Left kidney (tissue), 2 donors: Measurements from ENCODE around the gene CEACAM1. TPM values are rescaled to one million over a fixed set of nuclear protein-coding genes. Genes with fewer than 3 reads are reported as not detected.
A peak's percentile ranks its signal among the peaks of the same experiment; 100 is the strongest.
"Not testable (repeated sequence)": the region's sequence is repeated elsewhere in the genome, so short reads cannot be mapped to it uniquely, and the experiment has no call there.

ENCODE experiments used
- DNase-seq: peaks from one replicate; pipeline ENCODE4 v3.0.0-alpha.2; 2013
- polyA plus RNA-seq: library from polyadenylated mRNA; unstranded; fragments of 120-200 nt; gene quantifications from one replicate; pipeline ENCODE4 v1.2.1, GENCODE V29; 2013; ENCODE audit not compliant: insufficient read length

CEACAM1 gene
- polyA plus RNA-seq, 1 donor: 11.9 TPM

- not testable (repeated sequence) for DNase-seq
Measured at GRCh38 chr19:42549067-42549466, 20.8 kb upstream of the CEACAM1 start.

DNA sequence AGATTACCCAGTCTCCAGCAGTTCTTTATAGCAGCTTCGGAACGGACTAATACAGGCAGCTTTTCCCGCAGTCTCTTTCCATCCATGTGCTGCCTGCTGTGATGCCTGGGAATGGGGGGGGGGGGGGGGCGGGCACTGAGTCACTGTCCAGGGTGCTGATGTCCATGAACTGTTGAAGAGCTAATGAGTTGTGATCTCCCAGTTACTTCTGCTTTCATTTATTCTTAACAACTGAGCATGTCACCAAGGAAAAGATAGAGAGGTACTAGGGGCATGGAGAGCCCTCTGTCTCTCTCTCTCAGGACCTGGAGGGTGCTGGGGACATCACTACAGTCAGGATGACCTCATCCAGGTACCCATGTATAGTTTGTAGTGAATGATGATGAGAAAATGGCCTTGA, 20.3 kb upstream of the CEACAM1 start:
- DNase-seq: no peak

DNA sequence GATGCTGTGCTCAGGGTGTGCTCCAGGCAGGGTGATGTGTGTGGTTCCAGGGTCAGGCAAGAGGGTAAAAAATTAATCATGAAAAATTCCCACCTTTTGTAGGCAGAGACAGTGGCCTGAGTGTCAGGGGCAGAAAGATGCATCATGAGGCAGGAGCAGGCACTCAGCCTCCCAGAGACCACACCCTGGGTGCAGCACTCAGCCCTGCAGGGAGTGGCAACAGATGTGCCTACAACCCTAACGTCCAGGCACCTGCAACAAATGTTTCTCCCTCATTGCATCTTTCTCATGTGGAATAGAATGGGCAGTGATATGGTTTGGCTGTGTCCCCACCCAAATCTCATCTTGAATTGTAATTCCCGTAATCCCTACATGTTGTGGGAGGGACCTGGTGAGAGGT, 19.6 kb upstream of the CEACAM1 start:
- DNase-seq: no peak

GRCh38 chr19:42546831-42547500, 18.7 kb upstream of the CEACAM1 start:
- no peak for DNase-seq

- DNase-seq: no peak
Measured at GRCh38 chr19:42544146-42544545, 15.9 kb upstream of the CEACAM1 start.

DNA sequence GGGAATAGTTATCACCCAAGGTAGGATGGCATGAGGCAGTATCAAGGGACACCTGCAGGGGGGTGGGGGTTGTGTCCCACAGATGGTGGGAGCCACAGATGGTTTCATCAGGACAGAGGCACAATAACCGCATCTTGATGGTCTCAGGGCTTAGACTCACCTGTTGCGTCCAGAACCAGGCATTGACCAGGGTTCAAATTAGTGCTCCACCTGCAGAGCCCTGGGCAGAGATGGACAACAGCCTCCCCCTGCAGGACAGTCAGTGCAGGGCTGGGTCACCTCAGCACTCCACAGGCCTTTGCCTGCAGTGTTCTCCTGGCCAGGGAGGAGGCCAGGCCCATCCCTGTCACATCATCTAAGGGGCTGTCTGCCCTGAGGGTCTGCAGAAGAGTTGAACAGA, 14.5 kb upstream of the CEACAM1 start:
- no peak for DNase-seq

DNA sequence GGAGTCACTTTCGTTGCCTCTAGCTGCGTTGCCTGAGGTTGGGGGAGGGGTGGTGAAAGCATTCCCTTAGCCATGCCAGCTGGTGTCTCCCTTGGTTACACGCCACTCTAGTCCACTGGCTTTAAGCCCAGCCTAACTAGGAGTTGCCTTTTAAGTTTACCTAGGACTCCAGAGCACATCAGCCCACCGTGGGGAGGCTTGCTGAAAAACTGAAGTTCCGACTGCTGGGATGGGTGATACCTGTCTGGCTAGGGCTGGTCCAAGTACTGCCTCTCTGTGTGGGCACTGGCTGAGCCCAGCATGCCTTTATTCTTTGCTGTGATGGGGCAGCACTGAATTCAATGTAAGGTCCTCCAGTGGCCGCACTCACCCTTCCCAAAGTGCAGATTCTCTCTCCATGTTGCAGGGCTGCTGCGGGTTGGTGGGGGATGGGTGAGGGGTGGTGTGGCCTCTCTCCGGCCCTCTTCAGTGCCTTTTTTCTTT, 11.8 kb upstream of the CEACAM1 start:
- no peak for DNase-seq

- DNase-seq: no peak
Measured at GRCh38 chr19:42538841-42539709, 10.8 kb upstream of the CEACAM1 start.

DNA sequence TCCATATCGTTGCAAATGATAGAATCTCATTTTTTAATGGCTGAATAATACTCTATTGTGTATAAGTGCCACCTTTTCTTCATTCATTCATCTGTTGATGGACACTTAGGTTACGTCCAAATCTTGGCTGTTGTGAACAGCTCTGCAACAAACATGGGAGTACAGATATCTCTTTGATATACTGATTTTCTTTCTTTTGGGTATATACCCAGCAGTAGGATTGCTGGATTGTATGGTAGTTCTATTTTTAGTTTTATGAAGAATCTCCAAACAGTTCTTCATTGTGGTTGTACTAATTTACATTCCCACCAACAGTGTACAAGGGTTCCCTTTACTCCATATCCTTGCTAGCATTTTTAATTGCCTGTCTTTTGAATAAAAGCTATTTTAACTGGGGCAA, 7.0 kb upstream of the CEACAM1 start:
- DNase-seq: not testable (repeated sequence)

- DNase-seq: no peak
Measured at GRCh38 chr19:42534391-42534790, 6.1 kb upstream of the CEACAM1 start.

DNA sequence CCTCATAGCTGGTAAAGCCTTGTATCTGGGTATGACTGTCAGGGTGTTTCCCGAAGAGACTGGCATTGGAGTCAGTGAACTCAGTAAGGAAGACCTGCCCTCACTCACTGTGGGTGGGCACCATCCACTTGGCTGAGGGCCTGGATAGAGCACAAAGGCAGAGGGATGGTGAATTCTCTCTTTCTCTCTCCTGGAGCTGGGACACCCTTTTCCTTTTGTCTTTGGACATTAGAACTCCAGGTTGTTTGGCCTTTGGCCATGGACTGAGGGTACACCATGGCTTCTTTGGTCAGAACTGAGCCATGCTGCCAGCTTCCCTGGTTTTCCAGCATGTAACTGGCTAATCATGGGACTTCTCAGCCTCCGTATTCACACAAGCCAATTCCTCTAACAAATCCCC, 4.6 kb upstream of the CEACAM1 start:
- no peak for DNase-seq

GRCh38 chr19:42531313-42531712, 3.0 kb upstream of the CEACAM1 start:
- DNase-seq: no peak

- DNase-seq: peak; percentile 59
Measured at GRCh38 chr19:42529248-42529764, 1.0 kb upstream of the CEACAM1 start.

GRCh38 chr19:42524943-42525342, 3.3 kb downstream of the CEACAM1 start:
- DNase-seq: no peak

DNA sequence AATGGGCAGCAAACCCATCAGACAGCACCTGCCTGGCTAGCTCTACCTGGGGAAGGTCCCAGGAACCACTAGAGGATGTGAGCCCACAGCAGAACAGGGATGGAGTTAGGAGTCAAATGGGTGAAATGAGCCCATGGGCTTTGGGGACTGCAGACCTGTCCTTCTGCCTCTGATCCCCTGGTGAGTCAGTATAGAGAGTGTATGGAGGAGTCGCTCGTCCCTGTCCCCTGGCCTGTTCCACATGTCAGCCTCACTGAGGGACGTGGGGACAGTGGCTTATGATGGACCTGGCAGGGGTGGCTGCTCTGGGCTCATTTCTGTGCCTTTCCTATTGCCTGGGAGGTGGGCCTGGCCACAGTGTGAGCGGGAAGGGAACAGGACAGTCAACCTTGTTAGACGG, 4.0 kb downstream of the CEACAM1 start:
- no peak for DNase-seq

DNA sequence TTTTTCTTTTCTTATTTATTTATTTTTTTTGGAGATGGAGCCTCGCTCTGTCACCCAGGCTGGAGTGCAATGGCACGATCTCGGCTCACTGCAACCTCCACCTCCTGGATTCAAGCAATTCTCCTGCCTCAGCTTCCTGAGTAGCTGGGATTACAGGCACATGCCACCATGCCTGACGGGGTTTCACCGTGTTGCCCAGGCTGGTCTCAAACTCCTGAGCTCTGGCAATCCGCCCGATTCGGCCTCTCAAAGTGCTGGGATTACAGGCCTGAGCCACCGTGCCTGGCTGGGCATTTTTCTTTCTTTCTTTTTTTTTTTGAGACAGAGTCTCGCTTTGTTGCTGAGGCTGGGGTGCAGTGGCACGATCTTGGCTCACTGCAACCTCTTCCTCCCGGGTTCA, 6.0 kb downstream of the CEACAM1 start:
- not testable (repeated sequence) for DNase-seq

DNA sequence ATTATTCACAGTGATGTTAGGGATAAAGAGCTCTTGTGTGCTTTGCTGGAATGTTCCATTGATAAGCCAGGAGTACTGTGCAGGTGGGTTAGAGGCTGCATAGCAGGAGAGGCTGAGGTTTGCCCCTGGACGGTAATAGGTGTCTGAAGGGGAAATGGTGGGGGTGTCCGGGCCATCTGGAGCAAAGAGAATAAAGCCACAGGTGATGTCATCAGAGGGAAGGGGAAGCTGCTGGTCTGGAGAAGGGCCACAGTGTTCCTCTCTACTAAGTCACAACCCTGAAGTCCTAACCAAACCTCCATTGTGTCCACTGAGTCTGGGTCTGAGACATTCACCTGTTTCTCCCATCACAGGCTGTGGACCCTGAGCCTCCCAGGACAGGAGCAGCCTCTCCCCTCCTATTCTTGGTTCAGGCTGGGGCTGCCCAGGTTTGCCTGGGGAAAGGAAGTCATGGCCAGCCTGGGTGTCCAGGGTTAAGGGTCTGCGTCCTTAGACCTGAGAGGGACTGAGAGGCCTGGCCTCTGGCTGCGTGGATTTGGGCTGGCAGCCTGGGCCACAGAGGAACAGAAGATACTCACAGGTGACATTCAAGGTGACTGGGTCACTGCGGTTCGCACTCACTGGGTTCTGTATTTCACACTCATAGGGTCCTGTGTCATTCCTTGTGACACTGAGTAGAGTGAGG, 6.8 kb downstream of the CEACAM1 start:
- no peak for DNase-seq

DNA sequence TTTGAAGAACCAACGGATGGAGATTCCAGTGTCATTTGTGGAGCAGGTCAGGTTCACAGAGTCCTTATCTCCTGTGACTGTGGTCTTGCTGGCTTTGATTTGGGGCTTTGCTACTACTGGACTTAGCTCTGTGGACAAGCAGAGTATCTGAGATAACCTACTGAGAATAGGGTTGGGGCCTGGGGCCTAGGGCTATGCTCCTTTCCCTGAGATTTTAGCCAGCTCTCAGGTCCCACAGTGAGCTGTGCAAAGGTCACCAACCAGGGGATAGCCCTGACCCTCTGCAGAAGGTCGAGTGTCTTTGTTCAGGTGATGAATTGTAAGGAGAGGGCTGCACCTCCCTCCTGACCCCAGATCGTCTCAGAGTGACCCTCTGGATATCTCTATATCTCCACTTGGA, 9.2 kb downstream of the CEACAM1 start:
- no peak for DNase-seq

- DNase-seq: no peak
Measured at GRCh38 chr19:42516771-42517170, 11.5 kb downstream of the CEACAM1 start.

DNA sequence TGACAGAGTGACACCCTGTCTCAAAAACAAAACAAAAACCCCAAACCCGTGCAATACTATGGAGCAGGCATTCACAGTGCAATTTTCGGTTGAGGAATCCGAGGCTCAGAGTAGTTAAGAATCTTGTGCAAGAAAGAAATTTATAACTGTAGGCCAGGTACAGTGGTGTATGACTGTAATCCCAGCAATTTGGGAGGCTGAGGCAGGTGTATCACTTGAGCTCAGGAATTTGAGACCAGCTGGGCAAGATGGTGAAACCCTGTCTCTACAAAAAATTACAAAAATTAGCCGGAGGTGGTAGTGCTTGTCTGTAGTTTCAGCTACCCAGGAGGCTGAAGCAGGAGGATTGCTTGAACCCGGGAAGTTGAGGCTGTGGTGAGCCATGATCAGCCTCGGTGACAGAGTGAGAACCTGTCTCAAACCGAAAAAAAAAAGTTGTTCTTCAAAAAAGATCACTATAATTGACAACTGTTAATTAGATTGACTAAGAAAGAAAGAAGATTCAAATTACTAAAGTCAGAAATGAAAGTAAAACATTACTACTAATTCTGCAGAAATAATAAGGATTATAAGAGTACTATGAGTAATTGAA, 12.9 kb downstream of the CEACAM1 start:
- DNase-seq: no peak

- no peak for DNase-seq
Measured at GRCh38 chr19:42514449-42514848, 13.8 kb downstream of the CEACAM1 start.

GRCh38 chr19:42512743-42513304, 15.5 kb downstream of the CEACAM1 start:
- no peak for DNase-seq
